Measurements from ENCODE around the gene IGIP.

The IGIP gene

DNA sequence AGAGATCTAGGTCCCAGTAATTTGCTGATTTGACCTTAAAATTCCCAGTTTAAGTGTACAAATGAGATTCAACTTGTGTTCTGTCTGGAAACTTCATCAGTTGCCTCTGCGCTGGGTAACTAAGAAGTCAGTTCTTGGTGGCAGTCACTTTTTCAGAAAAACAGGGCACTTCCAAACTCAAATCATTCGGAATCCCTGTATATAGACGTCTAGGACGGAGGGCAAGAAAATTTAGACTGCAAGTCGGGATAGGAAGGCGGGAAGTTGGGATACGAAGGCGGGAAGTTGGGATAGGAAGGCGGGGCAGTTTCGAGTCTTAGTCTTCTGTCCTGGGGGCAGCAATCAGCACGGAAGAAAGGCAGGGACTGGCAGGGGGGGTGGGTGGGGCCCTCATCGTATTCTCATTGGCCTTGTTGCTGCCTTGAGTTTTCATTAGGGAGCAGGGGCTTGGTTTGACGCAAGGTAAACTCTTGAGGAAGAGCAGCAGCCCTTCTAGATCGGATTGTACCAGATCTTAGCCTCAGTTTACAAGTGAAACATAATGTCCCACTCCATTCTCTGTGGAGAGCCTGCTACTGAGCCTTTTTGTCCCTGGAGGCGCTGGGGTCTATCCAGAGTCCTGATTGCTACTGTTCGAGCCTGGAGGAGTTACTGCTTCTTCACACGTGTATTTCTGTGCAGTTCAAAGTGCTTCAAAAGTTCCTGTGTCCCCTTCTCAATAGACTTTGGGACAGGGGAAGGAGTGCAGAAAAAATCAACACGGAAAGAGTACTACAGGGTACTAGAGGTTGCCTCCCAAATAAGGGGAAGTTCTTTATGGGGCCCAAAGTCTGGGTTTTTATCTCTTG lies 14.5 kb upstream of the IGIP start:
- no peak overlapping the region for H3K4me3 ChIP-seq (ENCODE audit: low read depth, low read length)

DNA sequence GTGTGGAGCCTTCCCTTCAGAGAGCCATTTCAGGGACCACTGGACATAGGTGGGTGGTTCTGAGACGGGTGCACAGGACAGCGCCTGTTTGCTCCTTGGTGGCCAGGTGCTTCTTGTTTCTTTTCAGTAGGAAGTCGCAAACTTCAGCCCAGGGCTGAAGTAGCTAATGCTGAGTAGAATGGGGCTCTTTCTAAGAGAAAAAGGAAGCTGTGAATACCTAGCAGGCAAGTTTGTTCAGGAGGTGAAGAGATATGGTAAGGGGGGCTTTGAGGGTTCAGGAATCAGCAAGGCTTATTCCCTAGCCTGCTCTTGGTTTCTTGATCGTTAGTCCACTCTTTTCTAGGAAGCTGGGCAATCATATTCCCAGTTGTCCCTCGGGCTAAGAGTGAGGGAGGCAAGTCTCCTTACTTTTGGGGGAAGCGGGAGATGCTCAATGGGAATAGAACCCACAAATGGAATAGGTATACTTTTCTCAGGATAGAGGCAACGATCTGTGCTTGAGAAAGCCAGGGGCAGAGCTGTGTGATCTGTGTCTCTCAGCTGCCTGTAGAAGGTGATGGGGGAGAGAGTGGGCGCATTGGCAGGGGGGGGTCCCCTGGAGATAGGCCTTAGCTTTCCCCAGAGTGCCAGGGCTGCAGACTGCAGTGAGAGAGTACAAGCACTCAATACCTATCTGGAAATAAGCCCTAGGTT lies 13.7 kb upstream of the IGIP start:
- no peak overlapping the region for H3K4me3 ChIP-seq (ENCODE audit: low read depth, low read length)
- TF ChIP-seq, protein P1, sequence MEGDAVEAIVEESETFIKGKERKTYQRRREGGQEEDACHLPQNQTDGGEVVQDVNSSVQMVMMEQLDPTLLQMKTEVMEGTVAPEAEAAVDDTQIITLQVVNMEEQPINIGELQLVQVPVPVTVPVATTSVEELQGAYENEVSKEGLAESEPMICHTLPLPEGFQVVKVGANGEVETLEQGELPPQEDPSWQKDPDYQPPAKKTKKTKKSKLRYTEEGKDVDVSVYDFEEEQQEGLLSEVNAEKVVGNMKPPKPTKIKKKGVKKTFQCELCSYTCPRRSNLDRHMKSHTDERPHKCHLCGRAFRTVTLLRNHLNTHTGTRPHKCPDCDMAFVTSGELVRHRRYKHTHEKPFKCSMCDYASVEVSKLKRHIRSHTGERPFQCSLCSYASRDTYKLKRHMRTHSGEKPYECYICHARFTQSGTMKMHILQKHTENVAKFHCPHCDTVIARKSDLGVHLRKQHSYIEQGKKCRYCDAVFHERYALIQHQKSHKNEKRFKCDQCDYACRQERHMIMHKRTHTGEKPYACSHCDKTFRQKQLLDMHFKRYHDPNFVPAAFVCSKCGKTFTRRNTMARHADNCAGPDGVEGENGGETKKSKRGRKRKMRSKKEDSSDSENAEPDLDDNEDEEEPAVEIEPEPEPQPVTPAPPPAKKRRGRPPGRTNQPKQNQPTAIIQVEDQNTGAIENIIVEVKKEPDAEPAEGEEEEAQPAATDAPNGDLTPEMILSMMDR (IDR thresholded peaks at IDR 0.05; ENCODE audit: borderline replicate concordance, insufficient read depth, low read depth, low read length), result no peak

More for the DNA sequence above, 14.5 kb upstream of the IGIP start:
- TF ChIP-seq, protein P1 (IDR thresholded peaks at IDR 0.05; ENCODE audit: borderline replicate concordance, insufficient read depth, low read depth, low read length), result no peak

DNA sequence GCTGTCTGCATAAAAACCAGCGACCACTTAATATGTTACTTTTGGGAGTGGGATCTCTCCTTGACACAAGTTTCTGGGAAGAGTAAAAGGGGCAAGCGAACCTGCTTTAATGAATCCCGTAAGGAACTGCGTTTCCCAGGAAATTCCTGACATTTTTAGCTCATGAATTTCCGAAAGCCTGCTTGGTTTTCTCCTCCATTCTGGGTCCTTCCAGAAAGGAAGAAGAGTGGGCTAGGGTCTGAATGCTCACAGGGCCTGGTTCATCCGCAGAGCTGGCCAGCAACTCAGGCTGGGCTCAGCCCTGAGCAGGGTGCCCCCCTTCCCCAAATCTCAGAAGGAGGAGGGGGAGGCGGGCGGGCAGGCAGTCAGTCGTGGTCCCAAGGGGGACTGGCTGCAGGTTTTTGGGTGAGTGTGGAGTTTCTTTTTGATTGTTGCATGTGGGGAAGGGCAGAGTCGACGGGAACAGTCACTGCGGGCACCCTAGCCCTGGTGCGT lies 13.0 kb upstream of the IGIP start:
- TF ChIP-seq, protein P1 (IDR thresholded peaks at IDR 0.05; ENCODE audit: borderline replicate concordance, insufficient read depth, low read depth, low read length), result no peak
- H3K4me3 ChIP-seq (ENCODE audit: low read depth, low read length), result peak overlapping the region; percentile 98

DNA sequence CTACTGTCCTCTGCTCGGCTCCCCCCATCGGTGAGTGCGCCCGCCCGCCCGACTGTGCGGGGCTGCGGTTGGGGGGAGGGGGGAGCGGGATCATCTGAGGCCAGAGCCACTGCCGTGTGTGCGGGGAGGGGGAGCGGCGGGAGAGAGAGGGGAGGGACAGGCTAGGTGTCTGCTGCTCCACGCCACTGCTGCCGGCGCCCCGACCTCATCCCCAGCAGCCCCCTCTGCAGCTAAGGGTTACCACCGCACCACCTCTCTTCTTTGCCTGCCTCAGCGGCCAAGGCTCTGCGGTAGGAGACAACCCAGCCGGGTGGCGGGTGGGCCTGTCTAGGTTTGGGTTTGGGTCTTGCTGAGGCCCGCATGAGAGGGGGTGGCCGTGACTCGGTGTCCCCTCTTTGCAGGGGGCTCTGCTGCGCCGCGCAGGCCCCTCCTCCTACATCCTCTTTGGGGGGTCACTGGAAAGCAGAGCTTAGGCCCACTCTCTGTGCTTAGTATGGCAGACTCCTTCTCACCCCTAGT lies 12.5 kb upstream of the IGIP start:
- H3K4me3 ChIP-seq (ENCODE audit: low read depth, low read length), result peak overlapping the region; percentile 98
- TF ChIP-seq, protein P1 (IDR thresholded peaks at IDR 0.05; ENCODE audit: borderline replicate concordance, insufficient read depth, low read depth, low read length), result no peak

DNA sequence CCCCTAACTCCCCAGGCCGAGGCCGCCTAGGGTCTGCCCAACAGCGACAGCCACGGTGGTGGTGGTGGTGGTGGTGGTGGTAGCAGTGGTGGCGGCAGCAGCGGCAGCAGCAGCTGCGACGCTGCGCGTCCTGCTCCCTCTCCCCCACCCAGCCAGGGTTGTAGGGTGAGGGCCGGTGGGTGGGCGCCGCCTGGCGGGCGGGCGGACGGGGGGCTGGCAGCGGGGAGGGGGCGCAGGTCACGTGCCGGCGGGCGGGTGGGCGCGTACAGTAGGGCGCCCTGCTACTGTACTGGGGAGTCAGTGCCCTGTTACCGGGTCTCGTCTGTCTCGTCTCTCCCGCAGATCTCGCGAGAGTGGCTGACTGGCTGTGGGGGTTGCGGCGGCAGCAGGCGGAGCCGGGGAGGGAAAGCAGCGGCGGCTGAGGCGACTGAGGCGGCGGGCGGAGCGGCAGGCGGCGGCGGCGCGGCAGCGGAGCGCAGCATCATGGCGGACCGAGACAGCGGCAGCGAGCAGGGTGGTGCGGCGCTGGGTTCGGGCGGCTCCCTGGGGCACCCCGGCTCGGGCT lies 12.0 kb upstream of the IGIP start, which contains the start of gene PURA:
Gene PURA, plus strand, starts transcription at position 411 of the 565 bp plus-strand sequence. Its CDS starts 73 bp downstream, at position 484.
- H3K4me3 ChIP-seq (ENCODE audit: low read depth, low read length), result peak within 1 kb of the TSS; percentile 98

More for the DNA sequence above, 12.0 kb upstream of the IGIP start, which contains the start of gene PURA:
- TF ChIP-seq, protein P1 (IDR thresholded peaks at IDR 0.05; ENCODE audit: borderline replicate concordance, insufficient read depth, low read depth, low read length), result peak; percentile 8; the same call in 1 of the 2 replicates

Data from GM12875 (cell line).